ENCODE measurements around the gene SYNE1. TPM values are rescaled to one million over a fixed set of nuclear protein-coding genes. Genes with fewer than 3 reads are reported as not detected.

The SYNE1 gene
- polyA plus RNA-seq, 1 donor from 2014 or later, result 38.5 TPM

GRCh38 chr6:152207915-152208714, 429.0 kb downstream of the SYNE1 start:
- no peak overlapping the region for H2AFZ ChIP-seq (ENCODE audit: low read depth, low read length)
- no peak overlapping the region for H3K27ac ChIP-seq (ENCODE audit: low read length)
- no peaks in the 10 kb centered on the region for H3F3A ChIP-seq (ENCODE audit: insufficient read depth, low read length, poor library complexity, severe bottlenecking)
- no peak overlapping the region for H3K4me2 ChIP-seq (ENCODE audit: low read length)
- no peaks in the 10 kb centered on the region for H3K9me3 ChIP-seq (ENCODE audit: low read length)
- no peak for TF ChIP-seq MXI1 (conservative IDR thresholded peaks at IDR 0.05; ENCODE audit: poor library complexity, severe bottlenecking)
- TF ChIP-seq REST (IDR thresholded peaks at IDR 0.05; ENCODE audit: borderline replicate concordance), result no peak
- no peak for TF ChIP-seq POLR2AphosphoS5 (IDR thresholded peaks at IDR 0.05)
- H4K20me1 ChIP-seq (ENCODE audit: insufficient read depth), result no peaks in the 10 kb centered on the region
- no peak overlapping the region for H3K4me3 ChIP-seq (ENCODE audit: low read length)
- H3K27me3 ChIP-seq (ENCODE audit: insufficient read depth, low read depth, low read length), result no peaks in the 10 kb centered on the region
- H3K36me3 ChIP-seq (ENCODE audit: insufficient read depth, low read length), result peaks cover 13% of the 10 kb centered on the region
- no peaks in the 10 kb centered on the region for H3K79me2 ChIP-seq (replicated peaks; ENCODE audit: insufficient read depth, low read length)
- no peaks in the 10 kb centered on the region for H3K9me2 ChIP-seq (ENCODE audit: insufficient read depth, low read length)
- H3K9ac ChIP-seq (ENCODE audit: low read length), result no peak overlapping the region

GRCh38 chr6:152206072-152206818, 430.9 kb downstream of the SYNE1 start:
- Histone ChIP-seq H3K4me2 (ENCODE audit: low read length) (no peak overlapping the region), H3K9ac (ENCODE audit: low read length) (no peak overlapping the region), H3K4me3 (ENCODE audit: low read length) (no peak overlapping the region), H3K27ac (ENCODE audit: low read length) (no peak overlapping the region), H3F3A (ENCODE audit: insufficient read depth, low read length, poor library complexity, severe bottlenecking) (no peaks in the 10 kb centered on the region), H4K20me1 (ENCODE audit: insufficient read depth) (no peaks in the 10 kb centered on the region), H3K9me3 (ENCODE audit: low read length) (no peaks in the 10 kb centered on the region), H3K9me2 (ENCODE audit: insufficient read depth, low read length) (no peaks in the 10 kb centered on the region), H2AFZ (ENCODE audit: low read depth, low read length) (no peak overlapping the region), H3K79me2 (replicated peaks; ENCODE audit: insufficient read depth, low read length) (no peaks in the 10 kb centered on the region), H3K27me3 (ENCODE audit: insufficient read depth, low read depth, low read length) (no peaks in the 10 kb centered on the region), H3K36me3 (ENCODE audit: insufficient read depth, low read length) (peaks cover 13% of the 10 kb centered on the region)
- TF ChIP-seq SMC3 (conservative IDR thresholded peaks at IDR 0.05; ENCODE audit: poor library complexity) (no peak), CTCF (IDR thresholded peaks at IDR 0.05; ENCODE audit: poor library complexity, severe bottlenecking) (peak; percentile 15), POLR2AphosphoS5 (IDR thresholded peaks at IDR 0.05) (no peak), REST (IDR thresholded peaks at IDR 0.05; ENCODE audit: borderline replicate concordance) (no peak), EZH2 (IDR thresholded peaks at IDR 0.05; ENCODE audit: borderline replicate concordance, insufficient read depth, low read length, poor library complexity, severe bottlenecking) (no peak)
